HCT116 (cell line): ENCODE results near the gene SDC3.

ENCODE experiments used
- CTCF ChIP-seq, 3 experiments: fragments of 200-600 bp in 1 of 3; sonication (generic) in 1 of 3; IDR thresholded peaks in 2 of 3; conservative IDR thresholded peaks in 1 of 3; 2 replicates each; pipeline ENCODE4 v1.5.1; 2012 to 2017; ENCODE audit warnings: low read depth in 2 of 3, low read length in 2 of 3, antibody characterized with exemption in 1 of 3, borderline replicate concordance in 1 of 3, control low read depth in 1 of 3, mild to moderate bottlenecking in 1 of 3, mixed read lengths in 1 of 3, mixed run types in 1 of 3, moderate library complexity in 1 of 3; ENCODE audit not compliant: insufficient read depth in 1 of 3
- EZH2 ChIP-seq: fragments of 200-600 bp; sonication (generic); IDR thresholded peaks from 2 replicates; pipeline ENCODE4 v1.6.1; 2017; ENCODE audit warnings: antibody characterized with exemption, mixed run types
- POLR2A ChIP-seq: IDR thresholded peaks from 2 replicates; pipeline ENCODE4 v1.7.0; 2011; ENCODE audit warnings: borderline replicate concordance; ENCODE audit not compliant: insufficient read depth, insufficient read length; ENCODE audit errors: extremely low read depth
- RAD21 ChIP-seq: IDR thresholded peaks from 2 replicates; pipeline ENCODE4 v1.6.1; 2012; ENCODE audit warnings: low read depth, mild to moderate bottlenecking
- SP1 ChIP-seq: IDR thresholded peaks from 2 replicates; pipeline ENCODE4 v1.6.1; 2012; ENCODE audit warnings: low read depth

GRCh38 chr1:30955448-30956015, 47.0 kb upstream of the SDC3 start:
- TF ChIP-seq RAD21 (no peak), CTCF (IDR thresholded peaks at IDR 0.05 in 2 of 3, conservative IDR thresholded peaks at IDR 0.05 in 1 of 3; ENCODE audit: borderline replicate concordance in 1 of 3, insufficient read depth in 1 of 3, low read depth in 2 of 3, low read length in 2 of 3) (no peak), EZH2 (no peak), POLR2A (no peak), SP1 (no peak)
